Measurements from ENCODE around the gene TRHDE. TPM values are rescaled to one million over a fixed set of nuclear protein-coding genes. Genes with fewer than 3 reads are reported as not detected.

The TRHDE gene
- total RNA-seq, 2 donors from 2014 or later, result 3.1 to 4.1 TPM

DNA sequence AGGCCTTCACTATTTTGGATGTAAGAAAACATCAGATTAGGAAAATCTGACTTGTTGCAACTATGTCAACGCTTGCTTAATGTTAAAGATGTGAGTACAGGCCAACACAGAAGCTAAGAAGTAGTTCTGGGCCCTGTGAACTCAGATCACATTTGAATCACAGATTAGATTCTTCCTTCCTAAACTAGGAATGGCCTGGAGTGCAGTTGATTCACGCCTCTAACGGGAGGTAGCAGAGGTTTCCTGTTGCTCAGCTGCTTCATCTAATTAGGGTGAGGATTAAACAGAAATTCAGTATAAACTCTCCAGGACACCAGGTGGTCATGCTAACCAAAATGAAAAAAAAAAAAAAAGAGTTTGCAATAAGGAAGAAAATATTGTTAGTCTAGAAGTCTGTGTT is 314.3 kb downstream of the TRHDE start:
- Histone ChIP-seq H3K27me3 (replicated peaks; ENCODE audit: insufficient read depth) (no peaks in the 10 kb centered on the region), H3K9me3 (no peaks in the 10 kb centered on the region), H3K4me1 (replicated peaks) (no peaks in the 10 kb centered on the region), H3K27ac (no peak overlapping the region), H3K4me3 (no peak overlapping the region), H3K36me3 (no peaks in the 10 kb centered on the region)
- DNase-seq (ENCODE audit: low spot score), result no peak
- WGBS, result 48% methylated on average over 3 of the region's 3 CpGs
- TF ChIP-seq POLR2AphosphoS5 (IDR thresholded peaks at IDR 0.05) (no peak), POLR2A (IDR thresholded peaks at IDR 0.05) (no peak)
- TF ChIP-seq, protein P1, sequence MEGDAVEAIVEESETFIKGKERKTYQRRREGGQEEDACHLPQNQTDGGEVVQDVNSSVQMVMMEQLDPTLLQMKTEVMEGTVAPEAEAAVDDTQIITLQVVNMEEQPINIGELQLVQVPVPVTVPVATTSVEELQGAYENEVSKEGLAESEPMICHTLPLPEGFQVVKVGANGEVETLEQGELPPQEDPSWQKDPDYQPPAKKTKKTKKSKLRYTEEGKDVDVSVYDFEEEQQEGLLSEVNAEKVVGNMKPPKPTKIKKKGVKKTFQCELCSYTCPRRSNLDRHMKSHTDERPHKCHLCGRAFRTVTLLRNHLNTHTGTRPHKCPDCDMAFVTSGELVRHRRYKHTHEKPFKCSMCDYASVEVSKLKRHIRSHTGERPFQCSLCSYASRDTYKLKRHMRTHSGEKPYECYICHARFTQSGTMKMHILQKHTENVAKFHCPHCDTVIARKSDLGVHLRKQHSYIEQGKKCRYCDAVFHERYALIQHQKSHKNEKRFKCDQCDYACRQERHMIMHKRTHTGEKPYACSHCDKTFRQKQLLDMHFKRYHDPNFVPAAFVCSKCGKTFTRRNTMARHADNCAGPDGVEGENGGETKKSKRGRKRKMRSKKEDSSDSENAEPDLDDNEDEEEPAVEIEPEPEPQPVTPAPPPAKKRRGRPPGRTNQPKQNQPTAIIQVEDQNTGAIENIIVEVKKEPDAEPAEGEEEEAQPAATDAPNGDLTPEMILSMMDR (IDR thresholded peaks at IDR 0.05), result no peak
- intact Hi-C loops (cut with DNase I), result no loop called here

DNA sequence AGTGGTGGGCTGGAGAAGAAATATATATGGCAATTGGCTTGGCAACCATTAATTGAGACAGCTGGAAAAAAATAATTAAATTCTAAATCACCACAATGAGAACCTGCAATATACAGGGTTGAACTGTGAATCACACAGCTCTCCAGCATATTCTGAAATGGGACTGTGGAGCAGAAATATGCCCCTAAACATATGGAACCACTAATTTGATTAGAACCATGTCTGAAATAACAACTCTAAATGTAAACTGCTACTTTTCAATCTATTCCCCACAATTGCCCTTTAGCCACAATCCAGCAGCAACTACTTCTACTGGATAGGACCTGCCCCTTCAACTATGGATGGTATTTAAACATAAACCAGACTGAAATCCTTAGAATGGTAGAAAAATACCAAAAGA is 330.4 kb downstream of the TRHDE start:
- TF ChIP-seq POLR2A (IDR thresholded peaks at IDR 0.05) (no peak), POLR2AphosphoS5 (IDR thresholded peaks at IDR 0.05) (no peak)
- TF ChIP-seq, protein P1 (IDR thresholded peaks at IDR 0.05), result no peak
- H3K4me1 ChIP-seq (replicated peaks), result no peaks in the 10 kb centered on the region
- no peaks in the 10 kb centered on the region for H3K27me3 ChIP-seq (replicated peaks; ENCODE audit: insufficient read depth)
- intact Hi-C loops (cut with DNase I), result no loop called here
- H3K4me3 ChIP-seq, result no peak overlapping the region
- no peaks in the 10 kb centered on the region for H3K9me3 ChIP-seq
- DNase-seq (ENCODE audit: low spot score), result no peak
- H3K27ac ChIP-seq, result no peak overlapping the region
- no peaks in the 10 kb centered on the region for H3K36me3 ChIP-seq

DNA sequence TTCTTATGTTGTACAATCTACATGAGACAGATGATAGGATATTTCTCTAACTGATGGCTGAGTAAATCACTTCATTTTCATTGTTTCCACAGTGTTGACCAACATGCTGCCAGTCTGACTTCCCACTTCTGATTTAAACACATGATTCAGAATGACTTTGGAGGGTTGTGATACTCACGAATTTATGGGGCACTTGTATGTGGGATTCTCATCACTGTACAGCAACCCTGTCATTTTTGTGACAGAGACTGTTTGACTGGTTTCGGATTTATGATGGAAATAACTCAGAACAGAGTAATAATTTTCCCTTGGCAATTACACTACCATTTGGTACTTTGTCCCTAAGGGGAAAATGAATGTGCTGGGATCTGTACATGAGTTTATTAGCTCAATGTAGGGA is 333.8 kb downstream of the TRHDE start:
- no peaks in the 10 kb centered on the region for H3K27me3 ChIP-seq (replicated peaks; ENCODE audit: insufficient read depth)
- no peaks in the 10 kb centered on the region for H3K4me1 ChIP-seq (replicated peaks)
- no peak overlapping the region for H3K4me3 ChIP-seq
- no peaks in the 10 kb centered on the region for H3K9me3 ChIP-seq
- no peak for DNase-seq (ENCODE audit: low spot score)
- H3K36me3 ChIP-seq, result no peaks in the 10 kb centered on the region
- H3K27ac ChIP-seq, result no peak overlapping the region
- TF ChIP-seq POLR2A (IDR thresholded peaks at IDR 0.05), result no peak
- TF ChIP-seq POLR2AphosphoS5 (IDR thresholded peaks at IDR 0.05), result no peak
- TF ChIP-seq, protein P1 (IDR thresholded peaks at IDR 0.05), result no peak
- intact Hi-C loops (cut with DNase I), result no loop called here
- 60% methylated on average over 2 of the region's 2 CpGs for WGBS

DNA sequence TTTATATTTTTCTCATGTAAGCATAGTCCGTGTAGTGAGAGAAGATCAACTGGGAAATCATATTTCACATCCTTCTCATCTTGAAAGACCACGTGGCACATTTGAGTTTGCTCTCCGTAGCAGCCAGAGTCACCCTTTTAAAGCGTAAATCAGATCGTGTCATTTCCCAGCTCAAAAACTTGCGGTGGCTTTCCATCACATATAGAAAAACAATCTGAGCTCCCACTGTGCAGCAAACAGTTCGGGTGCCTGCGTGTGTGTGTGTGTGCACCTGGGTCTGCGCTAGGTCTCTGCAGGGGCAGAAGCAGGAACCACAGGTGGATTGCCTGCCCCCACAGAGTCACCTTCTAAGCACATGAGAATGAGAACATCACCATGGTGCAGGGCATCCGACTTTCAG is 338.2 kb downstream of the TRHDE start:
- no peaks in the 10 kb centered on the region for H3K9me3 ChIP-seq
- WGBS, result 68% methylated on average over 10 of the region's 10 CpGs
- H3K27me3 ChIP-seq (replicated peaks; ENCODE audit: insufficient read depth), result no peaks in the 10 kb centered on the region
- H3K36me3 ChIP-seq, result no peaks in the 10 kb centered on the region
- intact Hi-C loops (cut with DNase I), result no loop called here
- TF ChIP-seq POLR2AphosphoS5 (IDR thresholded peaks at IDR 0.05), result no peak
- no peak for TF ChIP-seq POLR2A (IDR thresholded peaks at IDR 0.05)
- TF ChIP-seq, protein P1 (IDR thresholded peaks at IDR 0.05), result no peak
- H3K27ac ChIP-seq, result no peak overlapping the region
- H3K4me1 ChIP-seq (replicated peaks), result no peaks in the 10 kb centered on the region
- DNase-seq (ENCODE audit: low spot score), result no peak
- H3K4me3 ChIP-seq, result no peak overlapping the region

DNA sequence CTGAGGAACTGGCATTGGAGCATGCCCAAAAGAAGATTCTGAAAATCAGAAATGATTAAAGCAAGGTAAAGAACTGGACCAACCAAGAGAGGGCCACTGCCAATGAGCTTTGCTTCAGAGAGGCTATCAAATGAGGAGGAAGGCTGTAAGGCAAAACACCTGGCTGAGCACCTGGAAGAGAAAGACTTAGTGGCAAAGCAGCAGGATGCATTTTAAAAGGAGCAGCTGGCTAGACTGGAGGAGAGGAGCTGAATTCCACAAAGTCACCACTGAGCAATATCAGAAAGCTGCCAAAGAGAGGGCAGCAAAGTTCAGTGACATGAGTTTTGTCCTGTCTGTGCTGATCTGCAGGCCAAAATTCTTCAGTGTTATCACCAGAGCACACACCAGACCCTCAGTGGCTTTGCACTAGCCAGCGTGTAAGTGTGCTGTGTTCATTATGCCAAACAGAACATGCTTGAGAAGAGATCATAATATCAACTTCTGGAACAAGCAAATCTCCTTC is 338.7 kb downstream of the TRHDE start:
- Histone ChIP-seq H3K4me3 (no peak overlapping the region), H3K36me3 (no peaks in the 10 kb centered on the region), H3K27me3 (replicated peaks; ENCODE audit: insufficient read depth) (no peaks in the 10 kb centered on the region), H3K27ac (no peak overlapping the region), H3K4me1 (replicated peaks) (no peaks in the 10 kb centered on the region), H3K9me3 (no peaks in the 10 kb centered on the region)
- no peak for DNase-seq (ENCODE audit: low spot score)
- TF ChIP-seq POLR2AphosphoS5 (IDR thresholded peaks at IDR 0.05), result no peak
- TF ChIP-seq, protein P1 (IDR thresholded peaks at IDR 0.05), result no peak
- no peak for TF ChIP-seq POLR2A (IDR thresholded peaks at IDR 0.05)
- WGBS, result 88% methylated on average over 1 of the region's 1 CpG
- intact Hi-C loops (cut with DNase I), result no loop called here

All from prostate gland (tissue), 2 donors.